SKM-1 treated with dmso at 0.1 percent for 144 hours (cell line): ENCODE data around the gene C17orf113.
"Not testable (repeated sequence)": the region's sequence is repeated elsewhere in the genome, so short reads cannot be mapped to it uniquely, and the experiment has no call there.

ENCODE experiments used
- DNase-seq: peaks from one replicate; lab custom pipeline; 2025; ENCODE audit not compliant: unreplicated experiment; lab: John Stamatoyannopoulos, UW

The C17orf113 gene

GRCh38 chr17:42042598-42043319 is 7.6 kb downstream of the C17orf113 start:
- DNase-seq = no peak

GRCh38 chr17:42041619-42042018 is 8.8 kb downstream of the C17orf113 start:
- DNase-seq = no peak

- no peak for DNase-seq
Measured at GRCh38 chr17:42040818-42041217, 9.6 kb downstream of the C17orf113 start.

- DNase-seq = no peak
Measured at GRCh38 chr17:42039794-42040763, 10.3 kb downstream of the C17orf113 start.

GRCh38 chr17:42038221-42038973 is 12.0 kb downstream of the C17orf113 start:
- DNase-seq = no peak

DNA sequence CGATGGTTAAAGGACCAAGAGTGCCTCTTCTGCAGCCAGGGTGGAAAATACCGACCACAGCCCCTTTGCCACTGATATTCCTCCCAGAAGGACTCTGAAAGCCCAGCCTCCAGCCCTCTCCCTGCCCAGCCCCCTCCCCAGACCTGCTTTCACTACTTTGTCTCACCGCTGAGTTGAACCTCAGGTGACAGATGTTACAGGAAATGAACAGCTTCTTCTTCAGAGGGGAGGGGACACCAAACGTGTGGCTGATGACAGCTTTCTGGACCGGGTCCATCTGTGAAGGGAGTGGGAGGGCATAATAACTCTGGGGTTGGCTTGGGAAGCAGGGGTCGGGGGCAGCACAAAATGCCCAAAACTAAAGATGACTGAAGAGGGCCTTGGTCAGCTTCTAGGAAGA is 16.3 kb downstream of the C17orf113 start:
- no peak for DNase-seq

DNA sequence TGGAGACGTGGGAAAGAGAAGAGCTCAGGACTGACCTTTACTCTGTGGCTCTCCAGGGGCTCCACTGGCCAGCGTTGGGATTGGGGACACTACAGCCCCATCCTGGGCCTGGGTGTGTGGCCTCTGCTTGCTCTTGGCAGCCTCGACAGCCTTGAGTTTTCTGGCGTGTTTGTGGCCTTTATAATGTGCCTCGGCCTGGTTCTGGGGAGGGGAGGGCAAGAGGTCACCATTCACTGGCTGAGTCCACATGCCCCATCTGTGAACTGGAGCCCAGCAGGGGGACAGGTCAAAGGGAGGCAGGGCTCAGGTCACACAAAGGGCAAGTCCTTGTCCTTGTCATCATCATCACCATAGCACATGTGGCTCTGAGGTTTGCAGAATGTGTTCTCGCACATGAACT is 18.8 kb downstream of the C17orf113 start:
- DNase-seq = no peak

DNA sequence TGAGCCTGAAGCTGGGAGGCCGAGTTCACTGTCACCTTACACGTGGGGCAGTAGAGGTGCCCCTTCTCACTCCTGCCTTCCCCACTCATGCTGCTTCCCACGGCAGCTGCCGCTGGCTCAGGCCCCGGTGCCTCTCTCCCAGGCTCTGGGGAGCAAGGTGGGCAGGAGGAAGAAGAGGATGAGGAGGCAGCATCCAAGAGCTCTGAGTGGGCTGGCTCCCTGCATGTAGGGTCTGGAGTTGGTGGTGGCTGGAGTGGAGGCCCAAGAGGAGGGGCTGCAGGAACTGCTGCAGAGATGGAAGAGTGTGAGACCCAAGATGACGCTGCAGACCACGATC is 21.6 kb downstream of the C17orf113 start:
- DNase-seq = no peak

GRCh38 chr17:42027961-42028790 is 22.2 kb downstream of the C17orf113 start:
- no peak for DNase-seq

DNA sequence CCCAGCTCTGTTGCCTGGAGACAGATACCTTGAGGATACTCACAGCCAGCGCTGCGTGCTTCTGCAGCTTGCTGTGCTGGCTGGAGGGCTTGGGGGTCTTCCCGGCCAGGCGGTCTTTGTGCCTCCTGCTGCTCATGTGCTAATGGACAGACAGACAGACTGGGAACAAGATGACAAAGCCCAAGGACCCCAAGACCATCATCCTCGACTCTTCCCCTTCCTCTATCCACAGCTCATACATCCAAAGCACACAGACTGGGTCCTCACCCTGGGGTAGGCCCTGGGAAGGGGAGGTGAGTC is 22.9 kb downstream of the C17orf113 start:
- no peak for DNase-seq

- no peak for DNase-seq
Measured at GRCh38 chr17:42026857-42027589, 23.4 kb downstream of the C17orf113 start.

- no peak for DNase-seq
Measured at GRCh38 chr17:42025936-42026335, 24.5 kb downstream of the C17orf113 start.

DNA sequence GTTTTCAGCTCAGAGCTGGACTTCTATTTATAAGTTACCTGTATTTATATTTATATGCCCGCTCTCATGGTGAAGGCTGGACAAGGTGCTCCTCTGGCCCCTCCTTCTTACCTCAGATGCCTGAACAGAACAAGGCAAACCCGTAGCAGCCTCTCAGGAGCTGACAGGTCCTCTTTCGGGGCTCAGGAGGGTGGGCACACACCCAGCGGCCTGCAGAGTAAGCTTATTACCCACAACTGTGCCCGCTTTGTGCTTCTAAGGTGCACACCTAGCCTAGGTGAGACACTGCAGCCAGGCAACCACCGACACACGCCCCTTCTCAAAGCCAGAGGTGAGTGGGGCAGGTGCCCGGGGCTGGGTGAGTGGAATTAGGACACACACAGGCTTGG is 25.2 kb downstream of the C17orf113 start:
- DNase-seq = no peak

GRCh38 chr17:42023524-42024349 is 26.7 kb downstream of the C17orf113 start:
- peak; percentile 87 for DNase-seq

- not testable (repeated sequence) for DNase-seq
Measured at GRCh38 chr17:42020845-42021244, 29.6 kb downstream of the C17orf113 start.

DNA sequence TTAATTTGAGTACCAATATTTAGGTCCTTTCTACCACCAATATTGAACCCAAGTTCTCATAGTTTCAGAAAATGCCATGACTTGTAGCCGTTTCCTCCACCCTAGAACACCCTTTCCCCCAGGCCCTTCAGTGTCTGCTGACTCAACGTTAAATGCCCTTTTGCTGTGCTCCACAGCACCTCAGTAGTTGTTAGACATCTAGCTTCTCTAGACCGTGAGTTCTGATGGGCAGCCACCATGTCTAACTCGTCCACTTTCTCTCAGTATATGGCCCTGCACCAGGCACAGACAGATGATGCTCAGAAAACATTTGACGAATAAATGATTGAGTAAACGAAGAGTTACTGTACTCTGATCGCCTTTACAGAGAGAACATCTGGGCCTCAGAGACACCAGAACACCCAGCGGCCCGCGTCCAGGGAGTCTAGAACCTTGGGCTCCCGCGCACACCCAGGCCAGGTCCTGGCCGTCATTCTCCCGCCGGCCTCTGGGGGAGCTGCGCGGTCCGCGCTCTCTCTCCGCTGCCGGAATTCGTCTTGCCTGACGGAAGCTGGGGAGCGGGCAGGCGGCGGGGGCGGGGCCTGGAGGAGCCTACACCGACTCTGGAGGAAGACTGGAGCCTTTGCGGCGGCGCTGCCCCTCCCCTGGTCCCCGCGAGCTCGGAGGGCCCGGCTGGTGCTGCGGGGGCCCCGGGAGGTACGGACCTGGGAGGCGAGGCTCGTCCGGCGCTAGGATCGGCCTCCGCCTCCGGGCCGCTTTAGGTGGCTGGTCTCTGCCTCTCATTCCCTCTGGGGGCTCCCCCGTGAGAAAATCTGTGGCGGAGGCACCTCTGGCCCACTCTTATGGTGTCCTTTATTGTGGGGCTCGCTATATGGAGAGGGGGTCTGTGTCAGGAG is 30.6 kb downstream of the C17orf113 start, which contains the start of gene NKIRAS2:
TSS of gene NKIRAS2 (plus strand) at position 582 of the 896 bp plus-strand sequence. CDS start 1,488 bp downstream, outside the sequence.
- peak; percentile 91 for DNase-seq

DNA sequence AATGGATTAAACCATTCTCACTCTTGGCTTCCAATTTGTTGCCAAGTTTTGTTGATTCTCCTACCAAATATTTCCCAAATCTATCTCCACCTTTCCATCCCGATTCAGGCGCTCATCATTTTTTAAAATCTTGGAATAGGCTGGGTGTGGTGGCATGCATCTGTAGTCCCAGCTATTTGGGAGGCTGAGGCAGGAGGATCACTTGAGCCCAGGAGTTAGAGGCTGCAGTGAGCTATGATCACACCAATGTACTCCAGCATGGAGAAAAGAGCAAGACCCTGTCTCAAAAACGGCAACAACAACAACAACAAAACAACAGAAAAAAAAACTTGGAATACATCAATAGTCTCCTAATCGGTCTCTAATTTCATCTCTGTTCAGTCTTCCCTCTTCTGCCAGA is 31.4 kb downstream of the C17orf113 start:
- no peak for DNase-seq

GRCh38 chr17:42018339-42018738 is 32.1 kb downstream of the C17orf113 start:
- no peak for DNase-seq
